Measurements from ENCODE around the gene CCSER2. TPM values are rescaled to one million over a fixed set of nuclear protein-coding genes. Genes with fewer than 3 reads are reported as not detected.

CCSER2 gene
- total RNA-seq, 1 experiment from 2014 or later = 44.1 TPM

DNA sequence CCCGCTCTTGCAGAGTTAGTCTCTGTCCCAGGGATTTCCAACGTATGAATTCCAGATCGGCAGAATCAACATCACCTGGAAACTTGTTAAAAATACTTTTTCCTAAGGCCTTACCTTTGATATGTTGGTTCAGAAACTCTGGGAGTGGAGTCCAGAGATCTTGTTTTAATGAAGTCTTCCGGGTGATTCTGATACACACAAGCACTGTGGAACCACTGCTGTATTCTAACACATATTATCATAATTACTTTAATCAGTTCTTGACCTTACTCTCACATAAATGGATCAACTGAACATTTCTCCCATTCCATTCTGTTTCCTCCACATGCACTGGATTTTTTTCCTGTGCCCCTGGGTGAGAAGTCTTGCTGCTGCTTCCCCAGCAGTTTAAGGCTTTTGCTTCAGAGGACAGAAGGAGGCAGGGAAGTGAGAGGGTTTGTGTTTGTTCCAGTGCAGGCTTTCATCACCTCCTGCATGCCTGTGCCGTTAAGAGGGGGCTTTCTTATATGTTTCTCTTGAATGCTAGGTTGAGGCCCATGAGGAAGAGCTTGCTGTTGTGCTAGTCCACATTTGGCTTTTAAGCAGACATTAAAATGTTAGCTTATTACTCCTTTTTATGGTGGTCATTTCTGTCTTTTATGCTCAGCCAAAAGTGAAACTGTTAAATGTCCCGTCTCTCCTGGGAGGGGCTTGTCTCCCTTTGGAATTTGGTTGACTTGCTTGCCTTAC lies 32.4 kb downstream of the CCSER2 start:
- DNase-seq (ENCODE audit: low spot score) = peak; percentile 5
- peaks cover 14% of the 10 kb centered on the region for H3K4me1 ChIP-seq (ENCODE audit: insufficient read depth, low read length, poor library complexity, severe bottlenecking)
- TF ChIP-seq CTCF (conservative IDR thresholded peaks at IDR 0.05; ENCODE audit: low read depth, low read length) (no peak), EZH2 (IDR thresholded peaks at IDR 0.05; ENCODE audit: borderline replicate concordance, low read depth, low read length, poor library complexity, severe bottlenecking) (no peak)
- no TSS peak for BruUV-seq (replicated peaks)
- H3K27ac ChIP-seq (ENCODE audit: low read depth, low read length, poor library complexity, severe bottlenecking) = no peak overlapping the region
- H3K4me3 ChIP-seq (ENCODE audit: low read depth, low read length, poor library complexity, severe bottlenecking) = peak overlapping the region; percentile 18
- H3K27me3 ChIP-seq (replicated peaks; ENCODE audit: insufficient read depth, low read depth, low read length, poor library complexity) = no peaks in the 10 kb centered on the region
- POLR2A ChIA-PET (ENCODE audit: low non-redundant PET) = no interaction called here
- intact Hi-C loops (cut with micrococcal nuclease; ENCODE audit: unreplicated experiment) = loop anchor here (1.0 kb wide), 1 partner anchor 8 kb away; no protein-coding TSS in a partner anchor
- no peaks in the 10 kb centered on the region for H3K36me3 ChIP-seq (ENCODE audit: insufficient read depth, low read length, poor library complexity, severe bottlenecking)
- H3K9me3 ChIP-seq (ENCODE audit: low read depth, low read length, poor library complexity, severe bottlenecking) = no peaks in the 10 kb centered on the region
- CTCF ChIA-PET = interaction anchor here (0.6 kb wide), 1 partner anchor 64 kb away, joined by 3 read pairs; no protein-coding TSS in a partner anchor

DNA sequence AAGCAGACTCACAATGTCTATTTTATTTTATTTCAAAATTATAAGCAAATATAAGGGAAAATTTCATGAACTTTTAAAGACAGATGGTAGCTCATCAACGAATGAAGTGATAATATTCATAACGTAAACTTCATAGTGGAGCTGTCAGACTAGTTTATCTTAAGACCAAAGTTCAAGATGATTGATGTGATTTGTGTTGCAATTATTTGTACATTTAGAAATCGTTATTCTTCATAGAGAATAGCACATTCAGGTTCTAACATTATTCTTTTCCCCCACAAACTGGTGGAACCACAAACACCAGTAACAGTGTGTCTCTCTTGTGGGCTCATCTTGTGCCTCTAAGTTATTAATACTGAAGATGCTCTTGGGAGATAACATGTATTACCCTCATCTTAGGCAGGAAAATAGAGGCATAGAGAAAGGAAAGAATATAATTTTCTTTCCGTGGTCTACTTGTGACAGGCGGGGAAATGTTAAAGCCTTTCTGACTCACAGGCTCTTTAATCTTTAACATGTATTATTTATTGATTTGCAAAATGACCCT lies 37.0 kb downstream of the CCSER2 start:
- CTCF ChIA-PET = no interaction called here
- H3K27me3 ChIP-seq (replicated peaks; ENCODE audit: insufficient read depth, low read depth, low read length, poor library complexity) = no peaks in the 10 kb centered on the region
- POLR2A ChIA-PET (ENCODE audit: low non-redundant PET) = no interaction called here
- no peaks in the 10 kb centered on the region for H3K9me3 ChIP-seq (ENCODE audit: low read depth, low read length, poor library complexity, severe bottlenecking)
- H3K4me3 ChIP-seq (ENCODE audit: low read depth, low read length, poor library complexity, severe bottlenecking) = no peak overlapping the region
- no peaks in the 10 kb centered on the region for H3K36me3 ChIP-seq (ENCODE audit: insufficient read depth, low read length, poor library complexity, severe bottlenecking)
- no TSS peak for BruUV-seq (replicated peaks)
- intact Hi-C loops (cut with micrococcal nuclease; ENCODE audit: unreplicated experiment) = no loop called here
- no peak overlapping the region for H3K27ac ChIP-seq (ENCODE audit: low read depth, low read length, poor library complexity, severe bottlenecking)
- H3K4me1 ChIP-seq (ENCODE audit: insufficient read depth, low read length, poor library complexity, severe bottlenecking) = peaks cover 17% of the 10 kb centered on the region
- no peak for DNase-seq (ENCODE audit: low spot score)
- TF ChIP-seq CTCF (conservative IDR thresholded peaks at IDR 0.05; ENCODE audit: low read depth, low read length) (no peak), EZH2 (IDR thresholded peaks at IDR 0.05; ENCODE audit: borderline replicate concordance, low read depth, low read length, poor library complexity, severe bottlenecking) (no peak)

- DNase-seq (ENCODE audit: low spot score) = no peak
- Histone ChIP-seq H3K4me1 (ENCODE audit: insufficient read depth, low read length, poor library complexity, severe bottlenecking) (peaks cover 15% of the 10 kb centered on the region), H3K27ac (ENCODE audit: low read depth, low read length, poor library complexity, severe bottlenecking) (no peak overlapping the region), H3K9me3 (ENCODE audit: low read depth, low read length, poor library complexity, severe bottlenecking) (no peaks in the 10 kb centered on the region), H3K36me3 (ENCODE audit: insufficient read depth, low read length, poor library complexity, severe bottlenecking) (peaks cover under 1% of the 10 kb centered on the region), H3K4me3 (ENCODE audit: low read depth, low read length, poor library complexity, severe bottlenecking) (no peak overlapping the region), H3K27me3 (replicated peaks; ENCODE audit: insufficient read depth, low read depth, low read length, poor library complexity) (no peaks in the 10 kb centered on the region)
- intact Hi-C loops (cut with micrococcal nuclease; ENCODE audit: unreplicated experiment) = no loop called here
- CTCF ChIA-PET = no interaction called here
- POLR2A ChIA-PET (ENCODE audit: low non-redundant PET) = no interaction called here
- no peak for TF ChIP-seq EZH2 (IDR thresholded peaks at IDR 0.05; ENCODE audit: borderline replicate concordance, low read depth, low read length, poor library complexity, severe bottlenecking)
- no peak for TF ChIP-seq CTCF (conservative IDR thresholded peaks at IDR 0.05; ENCODE audit: low read depth, low read length)
- BruUV-seq (replicated peaks) = no TSS peak
These were observed 37.7 kb downstream of the CCSER2 start for GRCh38 chr10:84366041-84366440.

Data from A673 (cell line).